Urinary bladder (tissue), 4 donors: ENCODE results near the gene MYD88. TPM values are rescaled to one million over a fixed set of nuclear protein-coding genes. Genes with fewer than 3 reads are reported as not detected.

Experiments
- DNase-seq: peaks from one replicate; pipeline ENCODE4 v3.0.0-alpha.2; 2015; ENCODE audit errors: extremely low spot score
- H3K27ac ChIP-seq: one replicate; pipeline ENCODE4 v1.5.1; 2013; ENCODE audit warnings: low read depth, mild to moderate bottlenecking, moderate library complexity
- H3K36me3 ChIP-seq: one replicate; pipeline ENCODE4 v1.6.1; 2013; ENCODE audit warnings: mild to moderate bottlenecking, moderate library complexity; ENCODE audit not compliant: insufficient read depth
- H3K4me1 ChIP-seq: one replicate; pipeline ENCODE4 v1.6.1; 2013; ENCODE audit warnings: mild to moderate bottlenecking, moderate library complexity; ENCODE audit not compliant: insufficient read depth
- H3K4me3 ChIP-seq: one replicate; pipeline ENCODE4 v1.5.1; 2013; ENCODE audit warnings: low read depth, low read length
- WGBS: extraction: QIAGEN DNeasy Blood & Tissue Kit; methylation state at CpG from one replicate; pipeline ENCODE4 v1.1.7; 2013; 5-methylcytosine and 5-hydroxymethylcytosine counted together
- polyA plus RNA-seq: library from polyadenylated mRNA; stranded (reverse); fragments of 200-250 nt; gene quantifications from one replicate; pipeline ENCODE4 v1.2.3, GENCODE V29; 2013
- total RNA-seq: library from RNA; depleted of rRNA; stranded (reverse); fragments of >200 nt; gene quantifications from one replicate; pipeline ENCODE4 v1.2.3, GENCODE V29; 2014
- donor health status: healthy with polysubstance abuse.
- donor health status: healthy.

Gene MYD88
- total RNA-seq (8.0 TPM), polyA plus RNA-seq (36.3 TPM)

DNA sequence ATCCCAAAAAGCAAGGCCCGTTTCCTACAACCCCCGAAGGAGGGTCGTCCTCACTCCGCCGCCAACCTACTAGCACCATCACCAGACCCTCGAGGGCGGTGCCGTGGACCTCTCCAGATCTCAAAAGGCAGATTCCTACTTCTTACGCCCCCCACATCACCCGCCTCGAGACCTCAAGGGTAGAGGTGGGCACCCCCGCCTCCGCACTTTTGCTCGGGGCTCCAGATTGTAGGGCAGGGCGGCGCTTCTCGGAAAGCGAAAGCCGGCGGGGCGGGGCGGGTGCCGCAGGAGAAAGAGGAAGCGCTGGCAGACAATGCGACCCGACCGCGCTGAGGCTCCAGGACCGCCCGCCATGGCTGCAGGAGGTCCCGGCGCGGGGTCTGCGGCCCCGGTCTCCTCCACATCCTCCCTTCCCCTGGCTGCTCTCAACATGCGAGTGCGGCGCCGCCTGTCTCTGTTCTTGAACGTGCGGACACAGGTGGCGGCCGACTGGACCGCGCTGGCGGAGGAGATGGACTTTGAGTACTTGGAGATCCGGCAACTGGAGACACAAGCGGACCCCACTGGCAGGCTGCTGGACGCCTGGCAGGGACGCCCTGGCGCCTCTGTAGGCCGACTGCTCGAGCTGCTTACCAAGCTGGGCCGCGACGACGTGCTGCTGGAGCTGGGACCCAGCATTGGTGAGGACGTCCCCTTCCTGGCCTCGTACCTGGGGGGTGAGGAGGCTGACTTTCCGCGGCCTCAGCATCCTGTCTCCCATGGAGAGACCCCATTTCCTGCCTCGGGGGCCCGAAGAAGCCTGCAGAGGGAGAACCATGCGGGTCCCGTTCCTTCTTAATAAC, at the start of gene MYD88:
Gene MYD88 (plus strand): TSS at position 313 of the 842 bp plus-strand sequence. CDS start 40 bp downstream, at position 353.
- no peaks in the 10 kb centered on the region for H3K4me1 ChIP-seq
- H3K36me3 ChIP-seq, result no peaks in the 10 kb centered on the region
- peak within 1 kb of the TSS; percentile 69 for H3K4me3 ChIP-seq
- DNase-seq, result no peak
- H3K27ac ChIP-seq, result peak within 1 kb of the TSS; percentile 86
- under 1% methylated on average over 65 of the region's 65 CpGs for WGBS

- DNase-seq, result no peak
- WGBS, result 78% methylated on average over 2 of the region's 2 CpGs
- no peak overlapping the region for H3K4me3 ChIP-seq
- no peaks in the 10 kb centered on the region for H3K36me3 ChIP-seq
- H3K27ac ChIP-seq, result no peak overlapping the region
- no peaks in the 10 kb centered on the region for H3K4me1 ChIP-seq
Measured at GRCh38 chr3:38089163-38089562, 49.3 kb upstream of the MYD88 start.

- Histone ChIP-seq H3K4me1 (no peaks in the 10 kb centered on the region), H3K27ac (no peak overlapping the region), H3K4me3 (no peak overlapping the region), H3K36me3 (no peaks in the 10 kb centered on the region)
- WGBS, result 87% methylated on average over 3 of the region's 3 CpGs
- DNase-seq, result no peak
Measured at GRCh38 chr3:38090453-38090852, 48.0 kb upstream of the MYD88 start.

DNA sequence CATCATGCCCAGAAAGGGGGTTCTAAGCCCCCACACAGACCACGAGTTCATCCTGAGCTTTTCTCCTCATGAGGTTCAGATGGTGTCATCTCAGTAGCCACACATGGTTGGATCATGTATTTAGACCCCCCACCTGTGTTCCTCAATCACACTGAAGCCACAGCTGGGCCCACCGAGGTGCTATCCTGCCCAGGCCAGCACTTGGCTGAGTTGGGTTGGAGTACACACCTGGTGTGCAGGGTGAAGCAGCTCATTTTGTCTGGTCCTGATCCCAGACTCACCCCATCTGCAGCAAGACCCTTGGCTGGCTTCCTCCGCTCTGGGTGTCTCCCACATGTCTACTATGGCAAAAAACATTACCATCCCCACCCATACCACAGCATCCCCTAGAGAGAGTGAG, 43.5 kb upstream of the MYD88 start:
- Histone ChIP-seq H3K4me3 (no peak overlapping the region), H3K36me3 (no peaks in the 10 kb centered on the region), H3K27ac (no peak overlapping the region), H3K4me1 (no peaks in the 10 kb centered on the region)
- no peak for DNase-seq
- 91% methylated on average over 3 of the region's 3 CpGs for WGBS

DNA sequence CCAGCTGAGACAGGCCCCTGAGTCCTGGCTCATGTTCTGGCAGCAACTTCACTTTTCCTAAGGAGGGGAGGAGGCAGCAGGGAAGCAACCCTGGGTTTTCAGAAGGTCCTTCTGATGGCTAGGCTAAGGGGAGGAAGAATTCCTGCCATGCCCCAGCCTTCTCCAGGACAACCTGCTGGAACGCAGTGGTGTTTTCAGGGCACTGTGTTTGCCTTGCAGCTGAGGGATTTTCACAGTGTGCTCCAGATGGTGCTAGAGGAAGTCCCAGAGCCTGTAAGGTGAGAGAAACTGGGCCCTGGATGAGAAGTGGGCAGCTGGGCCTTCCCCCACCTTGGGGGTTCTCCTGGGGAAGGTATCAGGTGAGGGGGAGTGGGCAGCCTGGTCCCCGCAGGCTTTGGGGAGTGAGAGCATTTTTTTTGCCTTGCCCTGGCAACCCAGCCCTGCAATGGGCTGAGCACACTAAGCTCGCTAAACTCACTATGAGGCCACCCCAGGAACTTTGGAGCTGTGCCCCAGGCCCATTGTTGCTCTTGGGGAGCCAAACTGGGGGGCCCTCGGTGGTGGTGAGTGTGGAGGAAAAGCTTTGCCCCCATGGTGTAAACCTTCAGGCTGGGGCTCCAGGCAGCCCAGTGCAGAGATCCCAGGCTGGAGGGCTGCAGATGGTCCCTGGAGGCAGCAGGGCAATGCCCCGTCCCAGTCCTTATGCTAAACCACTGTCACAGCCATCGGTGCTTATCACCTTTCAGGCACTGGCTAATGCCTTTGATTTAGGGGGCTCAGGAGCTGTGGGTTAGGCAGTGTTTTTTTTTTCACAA, 42.6 kb upstream of the MYD88 start:
- no peaks in the 10 kb centered on the region for H3K36me3 ChIP-seq
- H3K4me3 ChIP-seq, result no peak overlapping the region
- no peak for DNase-seq
- WGBS, result 77% methylated on average over 6 of the region's 6 CpGs
- H3K4me1 ChIP-seq, result no peaks in the 10 kb centered on the region
- no peak overlapping the region for H3K27ac ChIP-seq

- DNase-seq, result no peak
- WGBS, result 78% methylated on average over 19 of the region's 19 CpGs
- no peak overlapping the region for H3K27ac ChIP-seq
Measured at GRCh38 chr3:38097446-38098375, 40.8 kb upstream of the MYD88 start.

DNA sequence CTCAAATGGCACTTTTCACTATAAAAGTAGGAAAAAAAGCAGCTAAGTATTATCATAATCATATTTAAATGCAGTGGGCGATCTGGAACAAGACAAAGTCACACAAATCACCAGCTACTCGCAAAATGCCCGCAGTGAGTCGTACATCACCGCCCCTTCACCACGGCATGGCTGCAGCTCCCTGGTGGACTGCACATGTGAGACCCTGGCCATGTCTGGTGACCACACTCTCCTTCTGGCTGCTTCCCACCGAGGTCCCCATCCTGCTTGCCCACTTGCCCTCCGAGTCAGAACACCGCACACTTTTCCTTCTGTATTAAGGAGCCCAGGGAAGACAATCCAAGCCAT, 40.1 kb upstream of the MYD88 start:
- no peak overlapping the region for H3K4me3 ChIP-seq
- no peak for DNase-seq
- H3K4me1 ChIP-seq, result no peaks in the 10 kb centered on the region
- no peaks in the 10 kb centered on the region for H3K36me3 ChIP-seq
- WGBS, result 82% methylated on average over 9 of the region's 9 CpGs
- no peak overlapping the region for H3K27ac ChIP-seq

More at GRCh38 chr3:38097446-38098375, 40.8 kb upstream of the MYD88 start:
- Histone ChIP-seq H3K4me1 (no peaks in the 10 kb centered on the region), H3K4me3 (no peak overlapping the region), H3K36me3 (no peaks in the 10 kb centered on the region)

DNA sequence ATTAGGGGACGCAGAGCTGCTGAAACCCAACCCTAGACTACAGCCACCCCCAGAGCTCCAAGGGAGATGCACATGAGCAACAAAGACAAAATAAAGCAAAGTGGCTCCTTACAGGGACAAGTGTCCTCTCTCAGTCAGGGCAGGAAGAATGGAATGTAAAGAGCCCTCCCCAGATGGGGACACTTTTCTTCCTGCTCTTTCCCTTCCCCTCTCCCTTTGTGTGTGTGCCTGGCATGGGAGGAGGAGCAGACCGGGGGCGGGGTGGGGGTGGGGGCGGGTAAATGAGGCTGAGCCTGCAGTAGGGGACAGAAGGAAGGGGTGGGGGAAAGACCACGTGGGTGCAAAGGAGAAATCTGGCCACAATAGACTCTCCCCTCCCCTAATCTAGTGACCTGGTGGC, 38.9 kb upstream of the MYD88 start:
- H3K36me3 ChIP-seq, result no peaks in the 10 kb centered on the region

GRCh38 chr3:38100498-38100897, 38.0 kb upstream of the MYD88 start:
- Histone ChIP-seq H3K36me3 (no peaks in the 10 kb centered on the region), H3K27ac (no peak overlapping the region), H3K4me1 (no peaks in the 10 kb centered on the region), H3K4me3 (no peak overlapping the region)
- no peak for DNase-seq
- 84% methylated on average over 3 of the region's 3 CpGs for WGBS

More for the DNA sequence above, 38.9 kb upstream of the MYD88 start:
- no peak for DNase-seq
- no peak overlapping the region for H3K27ac ChIP-seq
- H3K4me1 ChIP-seq, result no peaks in the 10 kb centered on the region
- no peak overlapping the region for H3K4me3 ChIP-seq
- WGBS, result 28% methylated on average over 5 of the region's 5 CpGs

GRCh38 chr3:38101811-38102443, 36.5 kb upstream of the MYD88 start:
- no peaks in the 10 kb centered on the region for H3K36me3 ChIP-seq
- no peak overlapping the region for H3K27ac ChIP-seq
- H3K4me1 ChIP-seq, result no peaks in the 10 kb centered on the region
- H3K4me3 ChIP-seq, result no peak overlapping the region
- WGBS, result 76% methylated on average over 6 of the region's 6 CpGs
- DNase-seq, result no peak

GRCh38 chr3:38102444-38102814, 36.0 kb upstream of the MYD88 start:
- no peak overlapping the region for H3K4me3 ChIP-seq
- no peak for DNase-seq
- WGBS, result 70% methylated on average over 1 of the region's 1 CpG

DNA sequence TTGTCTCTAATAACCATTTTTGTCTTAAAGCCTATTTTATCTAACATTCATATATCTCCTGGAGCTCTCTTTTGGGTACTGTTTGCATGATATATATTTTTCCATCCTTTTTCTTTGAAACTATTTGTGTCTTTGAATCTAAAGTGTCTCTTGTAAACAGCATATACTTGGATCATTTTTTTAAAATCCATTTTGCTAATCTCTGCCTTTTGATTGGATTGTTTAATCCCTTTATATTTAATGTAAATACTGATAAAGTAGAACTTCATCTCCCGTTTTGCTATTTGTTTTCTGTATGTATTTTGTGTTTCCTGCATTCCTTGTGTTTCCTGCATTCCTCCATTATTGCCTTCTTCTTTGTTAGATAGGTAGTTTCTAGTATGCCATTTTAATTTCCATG, 32.9 kb upstream of the MYD88 start:
- 55% methylated on average over 1 of the region's 1 CpG for WGBS
- no peaks in the 10 kb centered on the region for H3K4me1 ChIP-seq
- DNase-seq, result no peak
- no peak overlapping the region for H3K4me3 ChIP-seq
- H3K36me3 ChIP-seq, result no peaks in the 10 kb centered on the region
- no peak overlapping the region for H3K27ac ChIP-seq

More at GRCh38 chr3:38102444-38102814, 36.0 kb upstream of the MYD88 start:
- Histone ChIP-seq H3K36me3 (no peaks in the 10 kb centered on the region), H3K27ac (no peak overlapping the region), H3K4me1 (no peaks in the 10 kb centered on the region)
